Measurements from ENCODE around the gene GOLGA5. TPM values are rescaled to one million over a fixed set of nuclear protein-coding genes. Genes with fewer than 3 reads are reported as not detected.

The GOLGA5 gene
- total and polyA plus RNA-seq, 2 donors (not counting 1 experiment from before 2014, with no cell fraction given), result 13.3 to 23.1 TPM

DNA sequence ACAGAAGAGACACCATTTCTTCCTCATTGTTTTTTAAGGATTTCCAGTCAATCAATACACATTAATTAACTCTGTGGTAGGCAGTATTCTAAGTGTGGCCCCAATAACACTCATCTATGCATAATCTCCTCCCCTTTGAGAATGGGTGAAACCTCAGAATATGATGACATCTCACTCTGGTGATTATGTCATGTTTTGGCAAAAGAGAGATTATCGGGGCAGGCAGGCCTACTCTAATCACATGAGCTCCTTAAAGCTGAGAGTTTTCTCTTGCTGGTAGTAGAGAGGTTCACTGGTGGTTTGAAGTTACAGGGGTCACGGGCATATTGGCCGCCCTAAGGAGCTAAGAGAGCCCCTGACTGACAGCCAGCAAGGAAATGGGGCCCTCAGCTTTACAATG is 38.6 kb upstream of the GOLGA5 start:
- Mint-ChIP-seq H3K4me1 (peaks cover 39% of the 10 kb centered on the region), H3K9me3 (ENCODE audit: insufficient read depth) (no peaks in the 10 kb centered on the region), H3K27ac (no peak overlapping the region), H3K4me3 (no peak overlapping the region), H3K27me3 (no peaks in the 10 kb centered on the region)
- no peaks in the 10 kb centered on the region for H3K79me2 ChIP-seq (ENCODE audit: control insufficient read depth, insufficient read depth, low read length)
- no peak overlapping the region for H3K27ac ChIP-seq (ENCODE audit: low read length in 2 of 2)
- no peaks in the 10 kb centered on the region for H3K27me3 ChIP-seq (replicated peaks in 1 of 4; ENCODE audit: control extremely low read depth in 1 of 4, control insufficient read depth in 3 of 4, insufficient read depth in 4 of 4, low read length in 3 of 4)
- ChIA-PET CTCF (no interaction called here), POLR2A (no interaction called here)
- DNase-seq (no peak), ATAC-seq (ENCODE audit: low read depth) (no peak)
- H3K9ac ChIP-seq (ENCODE audit: low read length), result no peak overlapping the region
- intact Hi-C loops (cut with micrococcal nuclease), result no loop called here
- no peak overlapping the region for H2AFZ ChIP-seq (ENCODE audit: insufficient read depth, low read depth, low read length, poor library complexity, severe bottlenecking)
- 94% methylated on average over 3 of the region's 3 CpGs for WGBS (ENCODE audit: insufficient coverage)
- peaks cover 0 to 5% (median 0%) of the 10 kb centered on the region in 3 donors for H3K9me3 ChIP-seq (ENCODE audit: control extremely low read depth in 1 of 3, control insufficient read depth in 2 of 3, insufficient read depth in 1 of 3, low read length in 2 of 3)
- H3K4me3 ChIP-seq (ENCODE audit: control extremely low read depth in 1 of 5, extremely low read depth in 1 of 5, insufficient read depth in 1 of 5, low read depth in 2 of 5, low read length in 4 of 5), result no peak overlapping the region
- no peak overlapping the region for H3K4me2 ChIP-seq (replicated peaks; ENCODE audit: low read depth, low read length, poor library complexity, severe bottlenecking)
- H3K4me1 ChIP-seq (ENCODE audit: control insufficient read depth in 2 of 2, insufficient read depth in 2 of 2, low read length in 2 of 2), result peaks cover 21 to 29% of the 10 kb centered on the region in 2 donors
- TF ChIP-seq EZH2 (IDR thresholded peaks at IDR 0.05; ENCODE audit: borderline replicate concordance, insufficient read depth, low read depth, low read length, poor library complexity, severe bottlenecking), result no peak
- TF ChIP-seq CTCF (IDR thresholded peaks at IDR 0.05), result no peak
- H3K36me3 ChIP-seq (replicated peaks in 1 of 2; ENCODE audit: control extremely low read depth in 1 of 2, control insufficient read depth in 1 of 2, extremely low read depth in 1 of 2, insufficient read depth in 2 of 2, low read length in 1 of 2), result no peaks in the 10 kb centered on the region
- H4K20me1 ChIP-seq (ENCODE audit: control insufficient read depth, insufficient read depth, low read length, poor library complexity, severe bottlenecking), result no peaks in the 10 kb centered on the region

GRCh38 chr14:92756446-92756845 is 37.7 kb upstream of the GOLGA5 start:
- POLR2A ChIA-PET, result no interaction called here
- WGBS (ENCODE audit: insufficient coverage), result 100% methylated on average over 2 of the region's 4 CpGs

More at GRCh38 chr14:92756446-92756845, 37.7 kb upstream of the GOLGA5 start:
- DNase-seq, result no peak
- H3K9me3 ChIP-seq (ENCODE audit: control extremely low read depth in 1 of 3, control insufficient read depth in 2 of 3, insufficient read depth in 1 of 3, low read length in 2 of 3), result peaks cover 0 to 5% (median 0%) of the 10 kb centered on the region in 3 donors
- no peaks in the 10 kb centered on the region for H4K20me1 ChIP-seq (ENCODE audit: control insufficient read depth, insufficient read depth, low read length, poor library complexity, severe bottlenecking)
- no peaks in the 10 kb centered on the region for H3K27me3 ChIP-seq (replicated peaks in 1 of 4; ENCODE audit: control extremely low read depth in 1 of 4, control insufficient read depth in 3 of 4, insufficient read depth in 4 of 4, low read length in 3 of 4)
- H3K4me3 ChIP-seq (ENCODE audit: control extremely low read depth in 1 of 5, extremely low read depth in 1 of 5, insufficient read depth in 1 of 5, low read depth in 2 of 5, low read length in 4 of 5), result no peak overlapping the region
- H3K4me1 ChIP-seq (ENCODE audit: control insufficient read depth in 2 of 2, insufficient read depth in 2 of 2, low read length in 2 of 2), result peaks cover 17 to 20% of the 10 kb centered on the region in 2 donors
- intact Hi-C loops (cut with micrococcal nuclease), result no loop called here
- H2AFZ ChIP-seq (ENCODE audit: insufficient read depth, low read depth, low read length, poor library complexity, severe bottlenecking), result no peak overlapping the region
- no peak overlapping the region for H3K27ac Mint-ChIP-seq
- no peak for TF ChIP-seq CTCF (IDR thresholded peaks at IDR 0.05)
- TF ChIP-seq EZH2 (IDR thresholded peaks at IDR 0.05; ENCODE audit: borderline replicate concordance, insufficient read depth, low read depth, low read length, poor library complexity, severe bottlenecking), result no peak
- no peak for ATAC-seq (ENCODE audit: low read depth)
- H3K4me2 ChIP-seq (replicated peaks; ENCODE audit: low read depth, low read length, poor library complexity, severe bottlenecking), result no peak overlapping the region
- H3K27ac ChIP-seq (ENCODE audit: low read length in 2 of 2), result no peak overlapping the region
- no peaks in the 10 kb centered on the region for H3K79me2 ChIP-seq (ENCODE audit: control insufficient read depth, insufficient read depth, low read length)
- H3K9ac ChIP-seq (ENCODE audit: low read length), result no peak overlapping the region
- peaks cover 31% of the 10 kb centered on the region for H3K4me1 Mint-ChIP-seq
- no peaks in the 10 kb centered on the region for H3K36me3 ChIP-seq (replicated peaks in 1 of 2; ENCODE audit: control extremely low read depth in 1 of 2, control insufficient read depth in 1 of 2, extremely low read depth in 1 of 2, insufficient read depth in 2 of 2, low read length in 1 of 2)
- CTCF ChIA-PET, result interaction anchor here (0.6 kb wide), 1 partner anchor 9 kb away, joined by 4 read pairs; no protein-coding TSS in a partner anchor
- no peaks in the 10 kb centered on the region for H3K27me3 Mint-ChIP-seq
- no peak overlapping the region for H3K4me3 Mint-ChIP-seq
- no peaks in the 10 kb centered on the region for H3K9me3 Mint-ChIP-seq (ENCODE audit: insufficient read depth)
